ENCODE data around the gene AGRP. TPM values are rescaled to one million over a fixed set of nuclear protein-coding genes. Genes with fewer than 3 reads are reported as not detected.
"Not testable (repeated sequence)": the region's sequence is repeated elsewhere in the genome, so short reads cannot be mapped to it uniquely, and the experiment has no call there.

Gene AGRP
- total RNA-seq, 1 donor from 2014 or later, result 8.5 TPM

DNA sequence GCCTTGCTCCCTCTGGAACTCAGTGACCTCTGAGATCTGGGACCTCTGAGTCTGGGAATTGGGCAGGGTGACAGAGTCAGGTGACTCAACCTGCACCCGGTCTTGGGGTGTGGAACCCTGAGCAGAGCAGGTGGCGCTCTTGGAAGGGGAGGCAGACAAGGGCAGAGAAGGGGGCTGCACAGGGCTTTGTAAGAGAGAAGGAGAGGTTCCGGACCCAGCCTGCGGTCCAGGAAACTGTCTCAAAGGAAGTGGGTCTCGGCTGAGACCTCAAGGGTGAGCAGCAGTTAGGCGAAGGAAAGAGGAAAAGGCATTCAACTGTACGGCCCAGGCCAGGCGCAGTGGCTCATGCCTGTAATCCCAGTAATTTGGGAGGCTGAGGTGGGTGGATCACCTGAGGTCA is 35.3 kb upstream of the AGRP start:
- no peak for ATAC-seq
- H3K4me1 ChIP-seq, result peaks cover 15% of the 10 kb centered on the region
- H3K36me3 ChIP-seq, result no peaks in the 10 kb centered on the region
- TF ChIP-seq, protein P1, sequence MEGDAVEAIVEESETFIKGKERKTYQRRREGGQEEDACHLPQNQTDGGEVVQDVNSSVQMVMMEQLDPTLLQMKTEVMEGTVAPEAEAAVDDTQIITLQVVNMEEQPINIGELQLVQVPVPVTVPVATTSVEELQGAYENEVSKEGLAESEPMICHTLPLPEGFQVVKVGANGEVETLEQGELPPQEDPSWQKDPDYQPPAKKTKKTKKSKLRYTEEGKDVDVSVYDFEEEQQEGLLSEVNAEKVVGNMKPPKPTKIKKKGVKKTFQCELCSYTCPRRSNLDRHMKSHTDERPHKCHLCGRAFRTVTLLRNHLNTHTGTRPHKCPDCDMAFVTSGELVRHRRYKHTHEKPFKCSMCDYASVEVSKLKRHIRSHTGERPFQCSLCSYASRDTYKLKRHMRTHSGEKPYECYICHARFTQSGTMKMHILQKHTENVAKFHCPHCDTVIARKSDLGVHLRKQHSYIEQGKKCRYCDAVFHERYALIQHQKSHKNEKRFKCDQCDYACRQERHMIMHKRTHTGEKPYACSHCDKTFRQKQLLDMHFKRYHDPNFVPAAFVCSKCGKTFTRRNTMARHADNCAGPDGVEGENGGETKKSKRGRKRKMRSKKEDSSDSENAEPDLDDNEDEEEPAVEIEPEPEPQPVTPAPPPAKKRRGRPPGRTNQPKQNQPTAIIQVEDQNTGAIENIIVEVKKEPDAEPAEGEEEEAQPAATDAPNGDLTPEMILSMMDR (IDR thresholded peaks at IDR 0.05), result no peak
- no peak for DNase-seq
- H3K27ac ChIP-seq, result peak overlapping the region; percentile 4
- intact Hi-C loops (cut with DNase I), result no loop called here
- H3K9me3 ChIP-seq, result no peaks in the 10 kb centered on the region
- no peaks in the 10 kb centered on the region for H3K27me3 ChIP-seq (ENCODE audit: low read depth)
- H3K4me3 ChIP-seq, result no peak overlapping the region

DNA sequence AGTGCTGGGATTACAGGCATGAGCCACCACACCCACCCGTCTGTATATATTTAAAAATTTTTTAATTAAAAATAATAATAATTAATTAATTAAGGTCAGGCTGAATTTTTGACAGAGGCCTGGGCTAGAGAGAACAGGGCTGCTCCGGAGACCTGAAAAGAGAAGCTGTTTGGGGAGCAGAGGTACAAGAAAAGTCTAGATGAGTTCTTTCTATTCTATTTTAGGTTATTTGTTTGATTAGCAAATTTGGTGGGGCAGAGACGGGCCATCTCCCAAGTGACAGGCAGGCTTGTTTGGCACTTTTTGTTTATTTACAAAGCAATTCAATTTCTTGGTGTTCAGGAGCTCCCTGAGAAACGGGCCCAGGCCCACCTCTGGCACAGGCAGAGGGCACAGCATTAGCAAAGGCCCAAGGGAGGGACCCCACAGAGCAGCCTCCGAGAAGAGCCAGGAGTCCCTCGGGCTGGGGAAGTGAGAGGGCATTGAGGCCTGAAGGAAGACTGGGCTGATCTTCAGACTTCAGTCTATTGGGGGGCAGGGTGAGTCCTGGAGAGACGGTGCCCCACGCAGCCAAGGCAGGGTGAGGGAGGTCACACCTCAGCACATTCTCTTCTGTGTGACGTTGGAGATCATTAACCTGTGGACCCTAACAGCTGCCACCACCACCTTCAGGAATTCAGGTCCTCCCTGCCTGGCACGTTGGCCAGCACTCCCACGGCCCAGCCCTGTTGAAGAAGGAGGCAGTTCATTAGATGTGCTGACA is 34.5 kb upstream of the AGRP start:
- Histone ChIP-seq H3K9me3 (no peaks in the 10 kb centered on the region), H3K27me3 (ENCODE audit: low read depth) (no peaks in the 10 kb centered on the region), H3K36me3 (no peaks in the 10 kb centered on the region), H3K4me3 (no peak overlapping the region), H3K27ac (peak overlapping the region; percentile 4), H3K4me1 (peaks cover 15% of the 10 kb centered on the region)
- no peak for ATAC-seq
- intact Hi-C loops (cut with DNase I), result no loop called here
- DNase-seq, result no peak
- TF ChIP-seq, protein P1 (IDR thresholded peaks at IDR 0.05), result no peak

DNA sequence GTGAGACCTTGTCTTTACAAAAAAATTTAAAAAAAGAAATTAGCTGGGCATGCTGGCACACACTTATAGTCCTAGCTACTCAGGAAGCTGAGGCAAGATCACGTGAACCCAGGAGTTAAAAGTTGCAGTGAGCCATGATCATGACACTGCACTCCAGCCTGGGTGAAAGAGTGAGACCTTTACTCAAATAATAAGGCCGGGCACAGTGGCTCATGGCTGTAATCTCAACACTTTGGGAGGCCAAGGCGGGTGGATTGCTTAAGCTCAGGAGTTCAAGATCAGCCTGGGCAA is 33.8 kb upstream of the AGRP start:
- no peaks in the 10 kb centered on the region for H3K27me3 ChIP-seq (ENCODE audit: low read depth)

GRCh38 chr16:67516296-67517154 is 33.2 kb upstream of the AGRP start:
- Histone ChIP-seq H3K27ac (no peak overlapping the region), H3K36me3 (no peaks in the 10 kb centered on the region), H3K27me3 (ENCODE audit: low read depth) (no peaks in the 10 kb centered on the region), H3K9me3 (no peaks in the 10 kb centered on the region), H3K4me3 (no peak overlapping the region), H3K4me1 (peaks cover 11% of the 10 kb centered on the region)
- ATAC-seq, result no peak
- intact Hi-C loops (cut with DNase I), result no loop called here
- TF ChIP-seq, protein P1 (IDR thresholded peaks at IDR 0.05), result no peak
- DNase-seq, result no peak

More for the DNA sequence above, 33.8 kb upstream of the AGRP start:
- Histone ChIP-seq H3K4me1 (peaks cover 15% of the 10 kb centered on the region), H3K9me3 (no peaks in the 10 kb centered on the region), H3K27ac (no peak overlapping the region), H3K36me3 (no peaks in the 10 kb centered on the region), H3K4me3 (no peak overlapping the region)
- ATAC-seq (no peak), DNase-seq (no peak)
- TF ChIP-seq, protein P1 (IDR thresholded peaks at IDR 0.05), result no peak
- intact Hi-C loops (cut with DNase I), result no loop called here

GRCh38 chr16:67514382-67514828 is 31.1 kb upstream of the AGRP start:
- Histone ChIP-seq H3K27me3 (ENCODE audit: low read depth) (no peaks in the 10 kb centered on the region), H3K27ac (no peak overlapping the region), H3K9me3 (no peaks in the 10 kb centered on the region), H3K36me3 (no peaks in the 10 kb centered on the region), H3K4me1 (peaks cover 10% of the 10 kb centered on the region), H3K4me3 (no peak overlapping the region)
- intact Hi-C loops (cut with DNase I), result no loop called here
- ATAC-seq (peak; percentile 74 to 84), DNase-seq (peak; percentile 88)
- TF ChIP-seq, protein P1 (IDR thresholded peaks at IDR 0.05), result peak; percentile 73

- DNase-seq; H3K9me3 ChIP-seq; H3K36me3 ChIP-seq; H3K4me3 ChIP-seq; intact Hi-C loops (cut with DNase I); H3K27ac ChIP-seq; ATAC-seq; H3K27me3 ChIP-seq (ENCODE audit: low read depth): not testable (repeated sequence)
- H3K4me1 ChIP-seq, result peaks cover 10% of the 10 kb centered on the region
Observed at GRCh38 chr16:67513892-67514291, 30.5 kb upstream of the AGRP start.
